ENCODE data around the gene ATP6V1B1.

The ATP6V1B1 gene

DNA sequence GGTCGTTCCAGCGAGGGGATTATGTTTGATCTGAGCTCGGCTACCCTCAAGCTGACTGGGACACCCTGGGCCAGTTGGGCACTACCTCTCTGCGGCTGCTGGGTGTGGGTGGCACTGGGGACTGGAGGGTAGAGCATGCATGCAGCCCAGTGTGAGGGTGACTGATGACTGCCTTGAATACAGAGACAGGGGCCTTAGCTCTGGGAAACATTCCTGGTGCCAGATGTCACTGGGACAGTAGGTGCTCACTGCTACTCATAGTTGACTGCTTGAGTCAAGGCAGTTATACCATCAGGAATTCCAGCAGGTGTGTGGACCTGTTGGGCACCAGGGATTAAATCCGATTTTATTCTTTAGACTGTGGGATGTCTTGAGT lies 33.6 kb upstream of the ATP6V1B1 start:
- no peak for DNase-seq

DNA sequence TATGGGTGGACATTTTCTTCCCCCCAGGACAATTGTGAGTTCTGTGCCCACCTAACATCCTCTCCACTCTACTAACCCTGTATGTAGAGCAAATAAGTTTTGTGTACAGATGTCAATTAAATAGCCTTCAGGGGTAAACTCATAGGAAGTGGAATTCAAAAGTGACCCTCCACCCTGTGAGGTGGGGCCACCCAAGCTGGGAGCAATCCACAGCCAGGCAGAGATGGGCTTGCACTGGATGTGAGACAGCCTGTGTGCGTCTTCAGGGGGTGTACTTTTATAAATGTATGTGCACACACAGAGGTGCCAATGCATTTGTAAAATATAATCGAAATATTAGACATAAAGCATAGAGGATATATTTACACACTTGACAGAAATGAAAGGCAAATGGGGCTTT lies 33.1 kb upstream of the ATP6V1B1 start:
- DNase-seq = no peak

GRCh38 chr2:70903171-70903570 lies 32.5 kb upstream of the ATP6V1B1 start:
- DNase-seq = no peak

GRCh38 chr2:70903641-70904340 lies 31.9 kb upstream of the ATP6V1B1 start:
- no peak for DNase-seq

- DNase-seq = no peak
Observed at GRCh38 chr2:70904371-70905216, 31.1 kb upstream of the ATP6V1B1 start.

DNA sequence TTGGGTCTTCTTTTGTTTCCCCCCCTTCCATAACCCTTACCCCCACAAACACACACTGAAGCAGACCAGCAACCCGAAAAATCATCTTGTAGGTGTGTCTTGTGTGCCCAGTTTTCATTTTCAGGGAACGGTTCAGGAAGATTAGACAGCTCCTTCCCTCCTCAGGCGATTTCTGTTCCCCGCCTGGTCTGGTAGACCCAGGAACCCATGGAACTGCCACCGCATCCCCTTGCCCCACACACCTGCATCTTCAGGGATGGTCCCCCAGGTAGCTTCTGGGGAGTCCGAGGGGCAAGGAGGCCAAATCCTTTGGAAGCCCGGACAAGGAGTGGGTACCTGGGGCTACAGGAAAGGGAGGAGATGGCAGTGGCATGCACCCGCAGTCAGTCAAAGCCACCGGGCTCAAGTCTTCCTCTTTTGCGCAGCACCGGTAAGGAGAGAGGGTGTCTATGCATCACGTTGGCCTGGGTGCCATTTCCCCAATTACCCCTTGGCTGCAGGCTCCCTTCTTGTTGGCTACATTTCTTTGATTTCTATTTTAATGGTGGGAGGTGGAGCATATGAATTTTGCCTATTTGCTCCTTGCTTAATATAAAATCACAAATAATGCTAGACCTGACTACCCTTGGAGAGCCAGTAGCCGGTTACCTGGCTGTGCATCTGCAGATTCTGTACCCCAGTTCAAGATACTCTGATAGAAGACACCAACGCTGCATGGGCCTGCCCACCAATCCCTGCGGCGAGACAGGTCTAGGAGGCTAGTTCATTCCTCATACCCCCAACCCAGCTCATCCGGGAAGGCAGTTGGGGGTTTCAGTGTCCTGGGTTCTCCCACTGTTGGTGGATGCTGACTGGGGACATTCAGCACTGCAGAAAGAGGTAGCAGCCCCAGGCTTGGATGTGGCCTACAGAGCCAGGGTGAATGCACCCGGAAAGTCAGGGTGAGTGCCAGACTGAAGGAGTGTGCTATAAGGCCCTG lies 30.0 kb upstream of the ATP6V1B1 start:
- DNase-seq = no peak

DNA sequence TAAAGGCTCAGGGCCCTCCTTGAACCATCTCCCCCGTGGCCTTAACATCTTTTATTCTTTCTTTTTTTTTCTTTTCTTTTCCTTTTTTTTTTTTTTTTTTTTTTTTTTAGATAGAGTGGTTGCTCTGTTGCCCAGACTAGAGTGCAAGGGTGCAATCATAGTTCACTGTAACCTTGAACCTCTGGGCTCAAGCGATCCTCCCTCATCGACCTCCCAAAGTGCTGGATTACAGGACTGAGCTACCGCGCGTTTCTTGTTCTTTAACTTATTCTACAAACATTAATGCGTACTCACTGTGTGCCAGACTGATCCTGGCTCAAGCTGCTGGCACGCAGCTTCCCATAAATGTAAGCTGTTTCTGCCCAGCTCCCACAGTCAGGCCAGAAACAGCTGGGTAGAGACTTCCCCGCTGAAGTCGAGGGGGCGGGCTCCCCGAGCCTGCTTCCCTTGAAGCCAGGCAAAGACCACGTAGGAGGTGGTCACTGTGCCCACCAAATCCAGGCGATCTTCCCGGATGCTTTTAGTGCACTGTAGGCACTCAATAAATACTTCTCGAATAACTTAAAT lies 29.2 kb upstream of the ATP6V1B1 start:
- no peak for DNase-seq

GRCh38 chr2:70907130-70908057 lies 28.3 kb upstream of the ATP6V1B1 start:
- DNase-seq = no peak

GRCh38 chr2:70916291-70916690 lies 19.4 kb upstream of the ATP6V1B1 start:
- no peak for DNase-seq

GRCh38 chr2:70918016-70918415 lies 17.7 kb upstream of the ATP6V1B1 start:
- no peak for DNase-seq

GRCh38 chr2:70919672-70920366 lies 15.9 kb upstream of the ATP6V1B1 start:
- DNase-seq = peak; percentile 84

DNA sequence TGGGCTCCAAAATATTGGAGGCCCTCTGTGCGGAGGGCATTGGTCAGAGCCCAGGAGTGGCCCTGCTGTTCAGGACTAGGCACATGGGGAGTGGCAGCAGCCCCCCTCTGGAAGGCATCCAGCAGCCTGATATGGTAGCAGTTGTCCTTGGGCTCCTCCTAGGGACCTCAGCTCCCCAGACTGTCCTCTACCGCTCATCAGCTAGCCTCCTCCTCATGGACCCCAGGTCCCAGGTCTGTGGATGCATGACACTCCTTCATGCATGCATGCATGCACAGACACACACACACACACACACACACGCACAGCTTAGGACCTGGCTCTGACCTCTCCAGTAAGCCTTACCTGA lies 15.4 kb upstream of the ATP6V1B1 start:
- DNase-seq = no peak

- DNase-seq = no peak
Observed at GRCh38 chr2:70921031-70921430, 14.7 kb upstream of the ATP6V1B1 start.

DNA sequence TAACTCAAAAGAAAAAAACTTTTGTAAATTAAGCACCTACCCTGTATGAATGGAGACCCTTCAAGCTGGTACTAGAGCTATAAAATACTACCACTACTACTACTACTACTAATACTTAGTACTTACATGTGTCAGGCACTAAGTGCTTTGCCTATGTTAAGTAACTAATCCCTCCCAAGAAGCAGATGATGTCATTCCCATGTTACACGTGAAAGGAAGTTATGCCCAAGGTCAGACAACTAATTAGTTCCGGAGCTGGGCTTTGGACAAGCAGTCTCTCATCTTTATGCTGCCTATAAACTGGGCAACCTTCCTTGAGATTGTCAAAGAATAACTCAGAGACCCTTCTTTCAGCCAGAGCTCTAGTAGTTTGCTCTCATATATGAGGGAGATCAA lies 13.9 kb upstream of the ATP6V1B1 start:
- DNase-seq = no peak

- peak; percentile 63 for DNase-seq
Observed at GRCh38 chr2:70922235-70923234, 13.2 kb upstream of the ATP6V1B1 start.

- DNase-seq = no peak
Observed at GRCh38 chr2:70923378-70924015, 12.2 kb upstream of the ATP6V1B1 start.

DNA sequence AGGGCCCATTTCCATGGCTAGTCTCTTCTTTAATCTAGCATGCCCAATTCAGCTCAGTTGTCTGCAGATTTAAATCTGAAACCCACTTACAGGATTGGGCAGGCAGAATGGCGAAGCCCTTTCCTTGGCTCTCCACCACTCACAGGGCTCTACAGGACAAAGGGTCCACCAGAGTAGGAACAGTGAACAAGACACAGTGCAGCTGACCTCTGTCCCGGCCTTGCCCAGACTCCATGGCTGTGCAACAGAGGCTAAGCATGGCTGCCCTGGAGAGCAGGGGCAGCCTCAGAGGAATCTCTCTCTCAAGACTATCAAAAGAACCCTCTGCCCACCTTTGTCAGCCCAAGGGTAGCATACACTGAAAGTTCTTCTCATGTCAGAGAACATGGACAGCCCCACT lies 9.7 kb upstream of the ATP6V1B1 start:
- no peak for DNase-seq

DNA sequence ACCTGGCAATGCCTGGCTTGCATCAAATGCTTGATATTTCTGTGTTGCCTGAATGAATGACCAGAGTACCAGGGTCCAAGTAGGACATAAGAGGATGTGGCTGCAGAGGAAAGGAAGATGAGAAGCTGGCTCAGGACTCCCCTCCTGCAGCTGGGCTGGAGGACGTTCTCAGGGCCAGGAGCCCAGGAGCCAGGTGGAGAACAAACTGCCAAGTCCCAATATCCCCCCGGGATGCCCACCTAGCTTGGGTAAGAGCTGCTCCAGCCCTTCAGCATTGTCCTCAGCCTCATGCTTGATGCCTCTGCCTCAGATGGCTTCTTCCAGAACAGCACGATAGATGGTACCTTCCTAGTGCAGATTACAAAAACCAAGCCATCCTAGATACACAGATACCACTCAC lies 8.6 kb upstream of the ATP6V1B1 start:
- DNase-seq = no peak

GRCh38 chr2:70927641-70928040 lies 8.1 kb upstream of the ATP6V1B1 start:
- DNase-seq = no peak

All from femur (tissue), 1 donor.